K562 (cell line): ENCODE data around the gene HEXIM1. TPM values are rescaled to one million over a fixed set of nuclear protein-coding genes. Genes with fewer than 3 reads are reported as not detected.
A peak's percentile ranks its signal among the peaks of the same experiment; 100 is the strongest.

Experiments
- ARNT ChIP-seq, 2 experiments: fragments of 450-650 bp; IDR thresholded peaks; 2 replicates each; pipeline ENCODE4 v1.6.1; 2016; ENCODE audit warnings: mild to moderate bottlenecking in 1 of 2
- BCL6 ChIP-seq: fragments of 250-450 bp; sonication (Bioruptor Pico); IDR thresholded peaks from 2 replicates; pipeline ENCODE4 v1.4.0; 2020
- COPS2 ChIP-seq: fragments of 450-650 bp; conservative IDR thresholded peaks from 2 replicates; pipeline ENCODE4 v1.6.1; 2016; ENCODE audit warnings: mild to moderate bottlenecking, moderate library complexity
- CTBP1 ChIP-seq: fragments of 450-650 bp; IDR thresholded peaks from 2 replicates; pipeline ENCODE4 v1.6.1; 2016; ENCODE audit warnings: borderline replicate concordance
- ELK1 ChIP-seq: sonication (generic); formaldehyde crosslinking; IDR thresholded peaks from 2 replicates; pipeline ENCODE4 v1.8.1; 2022; ENCODE audit warnings: missing genetic modification reagents
- GTF2B ChIP-seq: IDR thresholded peaks from 2 replicates; pipeline ENCODE4 v1.6.1; 2011; ENCODE audit not compliant: insufficient read length; ENCODE audit errors: extremely low read depth
- HMGN3 ChIP-seq: IDR thresholded peaks from 2 replicates; pipeline ENCODE4 v1.6.1; 2011; ENCODE audit warnings: borderline replicate concordance, low read depth, mild to moderate bottlenecking, mixed read lengths, low read length; ENCODE audit not compliant: insufficient read length; ENCODE audit errors: extremely low read depth
- MECOM ChIP-seq: fragments of 250-450 bp; sonication (Bioruptor Pico); IDR thresholded peaks from 2 replicates; pipeline ENCODE4 v1.8.0; 2022; ENCODE audit warnings: inconsistent platforms
- NCOA4 ChIP-seq: fragments of 450-650 bp; IDR thresholded peaks from 2 replicates; pipeline ENCODE4 v1.6.1; 2018; ENCODE audit warnings: mild to moderate bottlenecking; ENCODE audit not compliant: partially characterized antibody
- NFE2L1 ChIP-seq: fragments of 450-650 bp; IDR thresholded peaks from 2 replicates; pipeline ENCODE4 v1.6.1; 2016; ENCODE audit warnings: missing genetic modification characterization, low read depth, mild to moderate bottlenecking, missing compliant biosample characterization, moderate library complexity, borderline replicate concordance
- NFIC ChIP-seq: fragments of 450-650 bp; IDR thresholded peaks from 2 replicates; pipeline ENCODE4 v1.6.1; 2017; ENCODE audit warnings: mild to moderate bottlenecking, inconsistent platforms
- POU5F1 ChIP-seq: fragments of 150-350 bp; IDR thresholded peaks from 2 replicates; pipeline ENCODE4 v1.6.1; 2014; ENCODE audit warnings: borderline replicate concordance, low read length, low read depth, mild to moderate bottlenecking; ENCODE audit not compliant: partially characterized antibody
- RBFOX2 ChIP-seq: fragments of 200-400 bp; formaldehyde crosslinking; IDR thresholded peaks from 2 replicates; pipeline ENCODE4 v1.6.1; 2017; ENCODE audit warnings: low read depth, mild to moderate bottlenecking, low read length, moderate library complexity
- YY1 ChIP-seq, 3 experiments: IDR thresholded peaks; 2 replicates each; pipeline ENCODE4 v1.6.1; 2011; ENCODE audit warnings: low read length in 2 of 3, mild to moderate bottlenecking in 2 of 3, moderate library complexity in 2 of 3, borderline replicate concordance in 1 of 3, control low read depth in 1 of 3, low read depth in 1 of 3; ENCODE audit not compliant: insufficient read depth in 3 of 3, insufficient replicate concordance in 2 of 3, control insufficient read depth in 1 of 3, insufficient read length in 1 of 3; ENCODE audit errors: extremely low read depth in 1 of 3
- ZFX ChIP-seq: sonication (generic); formaldehyde crosslinking; IDR thresholded peaks from 2 replicates; pipeline ENCODE4 v1.8.0; 2022; ENCODE audit warnings: mild to moderate bottlenecking, missing genetic modification reagents, moderate library complexity
- ZKSCAN3 ChIP-seq: fragments of 250-450 bp; sonication (Bioruptor Pico); IDR thresholded peaks from 2 replicates; pipeline ENCODE4 v1.4.0; 2020
- ZNF143 ChIP-seq: sonication (generic); formaldehyde crosslinking; IDR thresholded peaks from 2 replicates; pipeline ENCODE4 v1.9.0; 2022; ENCODE audit warnings: mild to moderate bottlenecking, missing genetic modification reagents
- polyA plus RNA-seq, 8 experiments: library from polyadenylated mRNA; depleted of rRNA in 4 of 8; stranded (reverse) in 5 of 8; unstranded in 3 of 8; fragments of >200 nt; fragmentation: Nextera tagmentation in 2 of 8; fragmentation: Illumina TruSeq in 1 of 8; extraction: Ambion mirVana in 2 of 8; extraction: Trizol in 1 of 8; gene quantifications; 2 replicates each; pipeline versions ENCODE4 v1.2.1 to v1.2.3, GENCODE V29; 2011 to 2014; ENCODE audit warnings: inconsistent platforms in 1 of 8, missing spikeins in 1 of 8
- total RNA-seq, 7 experiments: library from RNA; depleted of rRNA in 6 of 7; stranded (reverse); fragments of >200 nt in 6 of 7; fragmentation: Illumina TruSeq in 2 of 7; extraction: Trizol in 2 of 7; gene quantifications; 2 replicates each; pipeline versions ENCODE4 v1.2.1 to v1.2.3, GENCODE V29; 2011 to 2021; ENCODE audit warnings: low replicate concordance in 1 of 7
- TF ChIP-seq, protein P1 (sequence below): fragments of 150-350 bp; conservative IDR thresholded peaks from 2 replicates; pipeline ENCODE4 v1.6.1; 2014; ENCODE audit warnings: low read length
- TF ChIP-seq, protein P2 (sequence below): sonication (generic); formaldehyde crosslinking; IDR thresholded peaks from 2 replicates; pipeline ENCODE4 v1.8.0; 2023; ENCODE audit warnings: mild to moderate bottlenecking, missing genetic modification reagents

Gene HEXIM1
- total and polyA plus RNA-seq, 9 of the 15 experiments (the other 6 are each of a cell fraction or from before 2014, with no cell fraction given), result 1.4 to 28.3 (median 9.1) TPM

- TF ChIP-seq YY1 (IDR thresholded peaks at IDR 0.05; ENCODE audit: borderline replicate concordance in 1 of 3, control insufficient read depth in 1 of 3, extremely low read depth in 1 of 3, insufficient read depth in 3 of 3, insufficient read length in 1 of 3, insufficient replicate concordance in 2 of 3, low read depth in 1 of 3, low read length in 2 of 3) (peak in 2 of 3 experiments; percentile 51 to 64), NFIC (no peak), NCOA4 (no peak), GTF2B (no peak), ARNT (IDR thresholded peaks at IDR 0.05) (no peak), MECOM (CRISPR knock-in tag) (no peak), POU5F1 (no peak), BCL6 (CRISPR knock-in tag) (no peak), COPS2 (no peak), NFE2L1 (no peak), RBFOX2 (peak; percentile 75), ZFX (CRISPR knock-in tag) (peak; percentile 83), ZNF143 (no peak), ZKSCAN3 (CRISPR knock-in tag) (no peak), CTBP1 (peak; percentile 9; the same call in 1 of the 2 replicates), HMGN3 (peak; percentile 21), ELK1 (CRISPR knock-in tag) (no peak)
- TF ChIP-seq, protein P1, sequence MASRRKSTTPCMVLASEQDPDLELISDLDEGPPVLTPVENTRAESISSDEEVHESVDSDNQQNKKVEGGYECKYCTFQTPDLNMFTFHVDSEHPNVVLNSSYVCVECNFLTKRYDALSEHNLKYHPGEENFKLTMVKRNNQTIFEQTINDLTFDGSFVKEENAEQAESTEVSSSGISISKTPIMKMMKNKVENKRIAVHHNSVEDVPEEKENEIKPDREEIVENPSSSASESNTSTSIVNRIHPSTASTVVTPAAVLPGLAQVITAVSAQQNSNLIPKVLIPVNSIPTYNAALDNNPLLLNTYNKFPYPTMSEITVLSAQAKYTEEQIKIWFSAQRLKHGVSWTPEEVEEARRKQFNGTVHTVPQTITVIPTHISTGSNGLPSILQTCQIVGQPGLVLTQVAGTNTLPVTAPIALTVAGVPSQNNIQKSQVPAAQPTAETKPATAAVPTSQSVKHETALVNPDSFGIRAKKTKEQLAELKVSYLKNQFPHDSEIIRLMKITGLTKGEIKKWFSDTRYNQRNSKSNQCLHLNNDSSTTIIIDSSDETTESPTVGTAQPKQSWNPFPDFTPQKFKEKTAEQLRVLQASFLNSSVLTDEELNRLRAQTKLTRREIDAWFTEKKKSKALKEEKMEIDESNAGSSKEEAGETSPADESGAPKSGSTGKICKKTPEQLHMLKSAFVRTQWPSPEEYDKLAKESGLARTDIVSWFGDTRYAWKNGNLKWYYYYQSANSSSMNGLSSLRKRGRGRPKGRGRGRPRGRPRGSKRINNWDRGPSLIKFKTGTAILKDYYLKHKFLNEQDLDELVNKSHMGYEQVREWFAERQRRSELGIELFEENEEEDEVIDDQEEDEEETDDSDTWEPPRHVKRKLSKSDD, result no peak
- TF ChIP-seq, protein P2, sequence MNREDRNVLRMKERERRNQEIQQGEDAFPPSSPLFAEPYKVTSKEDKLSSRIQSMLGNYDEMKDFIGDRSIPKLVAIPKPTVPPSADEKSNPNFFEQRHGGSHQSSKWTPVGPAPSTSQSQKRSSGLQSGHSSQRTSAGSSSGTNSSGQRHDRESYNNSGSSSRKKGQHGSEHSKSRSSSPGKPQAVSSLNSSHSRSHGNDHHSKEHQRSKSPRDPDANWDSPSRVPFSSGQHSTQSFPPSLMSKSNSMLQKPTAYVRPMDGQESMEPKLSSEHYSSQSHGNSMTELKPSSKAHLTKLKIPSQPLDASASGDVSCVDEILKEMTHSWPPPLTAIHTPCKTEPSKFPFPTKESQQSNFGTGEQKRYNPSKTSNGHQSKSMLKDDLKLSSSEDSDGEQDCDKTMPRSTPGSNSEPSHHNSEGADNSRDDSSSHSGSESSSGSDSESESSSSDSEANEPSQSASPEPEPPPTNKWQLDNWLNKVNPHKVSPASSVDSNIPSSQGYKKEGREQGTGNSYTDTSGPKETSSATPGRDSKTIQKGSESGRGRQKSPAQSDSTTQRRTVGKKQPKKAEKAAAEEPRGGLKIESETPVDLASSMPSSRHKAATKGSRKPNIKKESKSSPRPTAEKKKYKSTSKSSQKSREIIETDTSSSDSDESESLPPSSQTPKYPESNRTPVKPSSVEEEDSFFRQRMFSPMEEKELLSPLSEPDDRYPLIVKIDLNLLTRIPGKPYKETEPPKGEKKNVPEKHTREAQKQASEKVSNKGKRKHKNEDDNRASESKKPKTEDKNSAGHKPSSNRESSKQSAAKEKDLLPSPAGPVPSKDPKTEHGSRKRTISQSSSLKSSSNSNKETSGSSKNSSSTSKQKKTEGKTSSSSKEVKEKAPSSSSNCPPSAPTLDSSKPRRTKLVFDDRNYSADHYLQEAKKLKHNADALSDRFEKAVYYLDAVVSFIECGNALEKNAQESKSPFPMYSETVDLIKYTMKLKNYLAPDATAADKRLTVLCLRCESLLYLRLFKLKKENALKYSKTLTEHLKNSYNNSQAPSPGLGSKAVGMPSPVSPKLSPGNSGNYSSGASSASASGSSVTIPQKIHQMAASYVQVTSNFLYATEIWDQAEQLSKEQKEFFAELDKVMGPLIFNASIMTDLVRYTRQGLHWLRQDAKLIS (CRISPR knock-in tag), result 0 out of 2 replicates have a peak, but pooled peaks have one; percentile 20
Measured at GRCh38 chr17:45149037-45149668, 878 bp downstream of the HEXIM1 start (continued).
